ENCODE measurements around the gene AKAP7.
"Not testable (repeated sequence)": the region's sequence is repeated elsewhere in the genome, so short reads cannot be mapped to it uniquely, and the experiment has no call there.

AKAP7 gene

DNA sequence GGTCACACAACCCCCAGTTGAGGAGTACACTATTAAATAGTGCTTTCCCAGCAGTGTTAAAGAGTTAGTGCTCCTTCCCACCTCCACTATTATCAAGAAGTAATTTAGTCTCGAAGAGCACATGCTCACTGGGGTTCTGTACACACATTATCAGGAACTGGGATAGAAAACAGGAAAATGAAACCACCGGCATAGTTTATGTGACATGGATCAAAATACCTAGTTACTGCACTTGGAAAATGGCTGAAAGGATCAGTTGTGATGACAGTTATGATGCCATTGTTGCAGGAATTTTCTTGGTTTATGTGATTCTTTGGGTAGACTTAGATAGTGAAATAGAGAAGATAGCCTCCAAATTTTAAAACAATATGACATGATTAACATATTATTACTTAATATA, 152.9 kb downstream of the AKAP7 start:
- no peak for DNase-seq
- TF ChIP-seq, protein P1, sequence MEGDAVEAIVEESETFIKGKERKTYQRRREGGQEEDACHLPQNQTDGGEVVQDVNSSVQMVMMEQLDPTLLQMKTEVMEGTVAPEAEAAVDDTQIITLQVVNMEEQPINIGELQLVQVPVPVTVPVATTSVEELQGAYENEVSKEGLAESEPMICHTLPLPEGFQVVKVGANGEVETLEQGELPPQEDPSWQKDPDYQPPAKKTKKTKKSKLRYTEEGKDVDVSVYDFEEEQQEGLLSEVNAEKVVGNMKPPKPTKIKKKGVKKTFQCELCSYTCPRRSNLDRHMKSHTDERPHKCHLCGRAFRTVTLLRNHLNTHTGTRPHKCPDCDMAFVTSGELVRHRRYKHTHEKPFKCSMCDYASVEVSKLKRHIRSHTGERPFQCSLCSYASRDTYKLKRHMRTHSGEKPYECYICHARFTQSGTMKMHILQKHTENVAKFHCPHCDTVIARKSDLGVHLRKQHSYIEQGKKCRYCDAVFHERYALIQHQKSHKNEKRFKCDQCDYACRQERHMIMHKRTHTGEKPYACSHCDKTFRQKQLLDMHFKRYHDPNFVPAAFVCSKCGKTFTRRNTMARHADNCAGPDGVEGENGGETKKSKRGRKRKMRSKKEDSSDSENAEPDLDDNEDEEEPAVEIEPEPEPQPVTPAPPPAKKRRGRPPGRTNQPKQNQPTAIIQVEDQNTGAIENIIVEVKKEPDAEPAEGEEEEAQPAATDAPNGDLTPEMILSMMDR (IDR thresholded peaks at IDR 0.05; ENCODE audit: low read depth, low read length), result no peak
- H3K4me3 ChIP-seq (ENCODE audit: low read depth, low read length), result no peak overlapping the region
- no peaks in the 10 kb centered on the region for H3K9me3 ChIP-seq
- H3K36me3 ChIP-seq, result no peaks in the 10 kb centered on the region
- H3K4me1 ChIP-seq, result no peaks in the 10 kb centered on the region
- no peaks in the 10 kb centered on the region for H3K27me3 ChIP-seq

DNA sequence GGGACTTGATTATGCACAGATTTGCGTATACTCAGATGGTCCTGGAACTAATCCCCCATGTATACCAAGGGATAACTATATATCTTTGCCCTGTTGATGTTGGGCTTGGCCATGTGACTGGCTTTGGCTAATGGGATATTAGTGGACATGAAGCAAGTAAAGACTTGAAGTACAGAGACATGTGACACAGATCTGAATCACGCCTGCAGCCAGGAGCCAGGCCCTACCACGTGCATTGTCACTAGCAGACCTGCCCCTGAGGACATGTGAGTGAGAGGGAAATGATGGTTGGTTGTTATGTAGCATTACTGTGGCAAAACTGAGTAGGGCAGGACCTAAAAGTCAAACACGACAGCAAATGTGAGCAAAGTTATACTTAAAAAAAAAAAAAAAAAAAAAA, 155.7 kb downstream of the AKAP7 start:
- Histone ChIP-seq H3K27me3 (no peaks in the 10 kb centered on the region), H3K4me3 (ENCODE audit: low read depth, low read length) (no peak overlapping the region), H3K36me3 (no peaks in the 10 kb centered on the region), H3K4me1 (no peaks in the 10 kb centered on the region), H3K9me3 (no peaks in the 10 kb centered on the region)
- no peak for DNase-seq
- TF ChIP-seq, protein P1 (IDR thresholded peaks at IDR 0.05; ENCODE audit: low read depth, low read length), result no peak

DNA sequence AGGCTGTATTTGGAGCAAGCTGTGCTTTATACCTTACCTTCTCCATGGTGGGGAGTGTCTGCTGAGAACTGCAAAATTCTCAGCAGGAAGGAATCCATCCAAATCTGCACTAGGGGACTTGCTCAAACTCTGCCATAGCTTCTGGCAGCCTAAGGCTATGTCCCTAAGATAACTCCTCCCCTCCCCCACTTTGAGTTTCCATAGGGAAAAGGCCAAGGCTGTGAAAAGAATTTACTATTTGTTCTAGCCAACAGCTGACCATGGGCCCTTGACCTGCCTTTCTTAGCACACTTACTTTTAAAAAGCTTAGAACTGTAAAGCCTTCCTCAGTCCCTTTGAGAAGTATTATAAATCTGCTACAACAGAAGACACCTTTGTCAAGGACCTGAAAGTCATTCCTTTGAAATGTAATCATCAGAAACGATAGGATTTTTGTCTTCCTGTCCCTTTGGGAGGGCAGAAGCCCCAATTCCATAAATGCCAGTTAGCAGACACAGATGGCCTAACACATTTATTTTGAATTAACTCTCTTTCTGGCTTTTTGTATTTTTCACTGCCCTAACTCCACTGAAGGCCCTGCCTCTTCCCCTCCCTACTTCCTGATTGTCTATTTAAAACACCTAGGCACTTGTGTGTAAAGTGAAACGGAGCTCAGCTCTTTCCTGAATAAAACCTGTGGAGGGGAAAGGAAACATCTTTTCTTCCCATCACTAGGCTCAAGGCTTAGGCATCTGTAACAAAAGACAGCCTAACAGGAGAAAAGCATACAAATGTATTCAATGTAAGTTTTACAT, 157.1 kb downstream of the AKAP7 start:
- TF ChIP-seq, protein P1 (IDR thresholded peaks at IDR 0.05; ENCODE audit: low read depth, low read length), result no peak
- Histone ChIP-seq H3K9me3 (no peaks in the 10 kb centered on the region), H3K27me3 (no peaks in the 10 kb centered on the region), H3K4me3 (ENCODE audit: low read depth, low read length) (no peak overlapping the region), H3K36me3 (no peaks in the 10 kb centered on the region), H3K4me1 (no peaks in the 10 kb centered on the region)
- no peak for DNase-seq

DNA sequence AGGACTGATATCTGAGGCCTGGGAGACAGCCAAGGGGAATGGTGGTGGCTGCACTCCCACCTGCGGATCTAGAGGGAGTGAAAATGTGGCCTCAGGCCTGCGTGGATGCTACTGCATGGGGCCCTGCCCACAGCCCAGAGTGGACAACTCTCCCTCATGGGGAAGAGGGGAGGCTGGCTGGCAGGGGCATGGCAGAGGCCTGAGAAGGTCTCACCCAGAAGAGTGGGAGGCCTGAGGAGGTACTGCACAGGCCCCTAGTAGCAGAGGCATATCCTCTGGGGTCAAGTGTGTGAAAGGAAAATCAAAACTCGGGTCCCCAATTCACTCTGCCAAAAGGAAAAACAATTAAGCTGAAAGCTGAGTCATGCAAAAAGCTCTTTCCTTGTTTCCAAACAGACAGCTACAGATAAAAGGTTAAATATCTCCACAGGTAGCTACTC, 158.2 kb downstream of the AKAP7 start:
- H3K27me3 ChIP-seq, result no peaks in the 10 kb centered on the region
- no peak for DNase-seq

DNA sequence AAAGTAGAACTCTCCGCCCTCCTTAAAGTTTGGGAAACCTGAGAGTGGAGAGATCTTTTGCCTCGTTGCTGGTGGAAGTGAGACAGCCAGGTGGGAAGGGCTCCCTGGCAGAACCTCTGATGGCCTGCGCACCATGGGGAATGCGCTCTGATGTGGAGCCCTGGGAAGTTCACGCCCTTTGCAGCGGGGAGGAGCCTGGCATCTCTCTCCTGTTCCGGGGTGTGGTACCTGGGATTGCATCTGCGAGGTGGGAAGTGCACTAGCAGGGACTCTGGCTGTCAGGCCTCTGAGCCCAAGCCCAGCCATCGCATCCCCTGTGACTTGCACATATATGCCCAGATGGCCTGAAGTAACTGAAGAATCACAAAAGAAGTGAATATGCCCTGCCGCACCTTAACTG, 159.8 kb downstream of the AKAP7 start:
- Histone ChIP-seq H3K27me3 (no peaks in the 10 kb centered on the region), H3K9me3 (no peaks in the 10 kb centered on the region), H3K4me1 (no peaks in the 10 kb centered on the region), H3K36me3 (no peaks in the 10 kb centered on the region), H3K4me3 (ENCODE audit: low read depth, low read length) (no peak overlapping the region)
- DNase-seq, result no peak
- TF ChIP-seq, protein P1 (IDR thresholded peaks at IDR 0.05; ENCODE audit: low read depth, low read length), result no peak

More for the DNA sequence above, 158.2 kb downstream of the AKAP7 start:
- Histone ChIP-seq H3K4me3 (ENCODE audit: low read depth, low read length) (no peak overlapping the region), H3K36me3 (no peaks in the 10 kb centered on the region), H3K9me3 (no peaks in the 10 kb centered on the region), H3K4me1 (no peaks in the 10 kb centered on the region)
- TF ChIP-seq, protein P1 (IDR thresholded peaks at IDR 0.05; ENCODE audit: low read depth, low read length), result no peak

DNA sequence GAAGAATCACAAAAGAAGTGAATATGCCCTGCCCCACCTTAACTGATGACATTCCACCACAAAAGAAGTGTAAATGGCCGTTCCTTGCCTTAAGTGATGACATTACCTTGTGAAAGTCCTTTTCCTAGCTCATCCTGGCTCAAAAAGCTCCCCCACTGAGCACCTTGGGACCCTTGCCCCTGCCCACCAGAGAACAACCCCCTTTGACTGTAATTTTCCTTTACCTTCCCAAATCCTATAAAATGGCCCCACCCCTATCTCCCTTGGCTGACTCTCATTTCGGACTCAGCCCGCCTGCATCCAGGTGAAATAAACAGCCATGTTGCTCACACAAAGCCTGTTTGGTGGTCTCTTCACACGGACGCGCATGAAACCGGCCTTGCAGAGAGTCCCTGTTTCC, 165.6 kb downstream of the AKAP7 start:
- not testable (repeated sequence) for DNase-seq; H3K4me1 ChIP-seq; H3K27me3 ChIP-seq; H3K9me3 ChIP-seq; H3K36me3 ChIP-seq; H3K4me3 ChIP-seq (ENCODE audit: low read depth, low read length)

Measured in BE2C (cell line).